H9 (cell line): Measurements from ENCODE around the gene TSNAX. TPM values are rescaled to one million over a fixed set of nuclear protein-coding genes. Genes with fewer than 3 reads are reported as not detected.

ENCODE experiments used
- DNase-seq: peaks from one replicate; pipeline ENCODE4 v3.0.0-alpha.2; 2017
- H2AFZ ChIP-seq: one replicate; pipeline ENCODE4 v1.6.1; 2013; ENCODE audit warnings: mild to moderate bottlenecking, low read length, control low read depth, moderate library complexity
- H2AK5ac ChIP-seq: 2 replicates; pipeline ENCODE4 v1.6.1; 2013; ENCODE audit warnings: low read length, control low read depth, mixed read lengths; ENCODE audit not compliant: insufficient read length
- H2BK120ac ChIP-seq: one replicate; pipeline ENCODE4 v1.6.1; 2013; ENCODE audit warnings: low read depth, mild to moderate bottlenecking, low read length, control low read depth, inconsistent platforms; ENCODE audit not compliant: poor library complexity, severe bottlenecking
- H2BK12ac ChIP-seq: 2 replicates; pipeline ENCODE4 v1.6.1; 2013; ENCODE audit warnings: low read length, control low read depth, mixed read lengths, low read depth; ENCODE audit not compliant: insufficient read length
- H2BK15ac ChIP-seq: 2 replicates; pipeline ENCODE4 v1.6.1; 2013; ENCODE audit warnings: low read depth, low read length, control low read depth
- H2BK20ac ChIP-seq: one replicate; pipeline ENCODE4 v1.6.1; 2013; ENCODE audit warnings: low read depth, mild to moderate bottlenecking, low read length, control low read depth, inconsistent platforms; ENCODE audit not compliant: poor library complexity, severe bottlenecking
- H2BK5ac ChIP-seq: 2 replicates; pipeline ENCODE4 v1.6.1; 2013; ENCODE audit warnings: low read length, control low read depth, mixed read lengths; ENCODE audit not compliant: insufficient read length
- H3K14ac ChIP-seq: 2 replicates; pipeline ENCODE4 v1.6.1; 2013; ENCODE audit warnings: low read length, control low read depth; ENCODE audit not compliant: insufficient read depth
- H3K18ac ChIP-seq: 2 replicates; pipeline ENCODE4 v1.6.1; 2013; ENCODE audit warnings: low read depth, mild to moderate bottlenecking, mixed read lengths, low read length, control low read depth; ENCODE audit not compliant: insufficient read length
- H3K23ac ChIP-seq: 2 replicates; pipeline ENCODE4 v1.6.1; 2013; ENCODE audit warnings: low read length, control low read depth, mixed read lengths, low read depth; ENCODE audit not compliant: insufficient read length
- H3K23me2 ChIP-seq: 2 replicates; pipeline ENCODE4 v1.6.1; 2013; ENCODE audit warnings: low read depth, mild to moderate bottlenecking, mixed read lengths, low read length, control low read depth; ENCODE audit not compliant: insufficient read length, poor library complexity, severe bottlenecking
- H3K27ac ChIP-seq: 2 replicates; pipeline ENCODE4 v1.5.1; 2013; ENCODE audit warnings: low read length, control low read depth, mixed read lengths, low read depth; ENCODE audit not compliant: insufficient read length
- H3K27me3 ChIP-seq: 2 replicates; pipeline ENCODE4 v1.6.1; 2013; ENCODE audit warnings: low read length, control low read depth, inconsistent platforms; ENCODE audit not compliant: insufficient read depth
- H3K4ac ChIP-seq: 2 replicates; pipeline ENCODE4 v1.6.1; 2013; ENCODE audit warnings: low read depth, mild to moderate bottlenecking, control low read depth, inconsistent platforms, low read length, moderate library complexity
- H3K4me1 ChIP-seq: 2 replicates; pipeline ENCODE4 v1.6.1; 2013; ENCODE audit warnings: low read length, control low read depth, inconsistent platforms; ENCODE audit not compliant: insufficient read depth
- H3K4me2 ChIP-seq: 2 replicates; pipeline ENCODE4 v1.6.1; 2013; ENCODE audit warnings: low read length, control low read depth, mixed read lengths; ENCODE audit not compliant: insufficient read length, insufficient read depth
- H3K56ac ChIP-seq: 2 replicates; pipeline ENCODE4 v1.6.1; 2013; ENCODE audit warnings: low read depth, mild to moderate bottlenecking, mixed read lengths, low read length, control low read depth; ENCODE audit not compliant: insufficient read length
- H3K79me1 ChIP-seq: 2 replicates; pipeline ENCODE4 v1.6.1; 2013; ENCODE audit warnings: low read depth, mild to moderate bottlenecking, moderate library complexity, low read length, control low read depth, inconsistent platforms; ENCODE audit not compliant: insufficient read depth, poor library complexity, severe bottlenecking
- H3K79me2 ChIP-seq: 2 replicates; pipeline ENCODE4 v1.6.1; 2013; ENCODE audit warnings: low read length, control low read depth, inconsistent platforms; ENCODE audit not compliant: insufficient read depth
- H3K9ac ChIP-seq: 2 replicates; pipeline ENCODE4 v1.6.1; 2013; ENCODE audit warnings: low read length, control low read depth, mixed read lengths; ENCODE audit not compliant: insufficient read length; ENCODE audit errors: extremely low read depth
- H3K9me3 ChIP-seq: one replicate; pipeline ENCODE4 v1.6.1; 2013; ENCODE audit warnings: low read depth, low read length, inconsistent platforms; ENCODE audit not compliant: control insufficient read depth
- H3T11ph ChIP-seq: one replicate; pipeline ENCODE4 v1.6.1; 2013; ENCODE audit warnings: mild to moderate bottlenecking, low read length, control low read depth, inconsistent platforms
- H4K20me1 ChIP-seq: one replicate; pipeline ENCODE4 v1.6.1; 2013; ENCODE audit not compliant: control insufficient read depth, insufficient read length, insufficient read depth
- H4K5ac ChIP-seq: 2 replicates; pipeline ENCODE4 v1.6.1; 2013; ENCODE audit warnings: low read depth, mild to moderate bottlenecking, mixed read lengths, low read length, control low read depth; ENCODE audit not compliant: insufficient read length
- H4K8ac ChIP-seq: replicated peaks from 2 replicates; pipeline ENCODE4 v1.6.1; 2013; ENCODE audit warnings: low read length, control low read depth, mixed read lengths, low read depth; ENCODE audit not compliant: insufficient read length
- H4K91ac ChIP-seq: 2 replicates; pipeline ENCODE4 v1.6.1; 2013; ENCODE audit warnings: low read depth, mild to moderate bottlenecking, moderate library complexity, mixed read lengths, low read length, control low read depth; ENCODE audit not compliant: insufficient read length
- H3K27ac Mint-ChIP-seq, 3 experiments: 2 replicates in 2 of 3; 3 replicates in 1 of 3; pipeline ENCODE4 v1.8.0; 2020 to 2021; ENCODE audit warnings: mixed read lengths in 3 of 3, mild to moderate bottlenecking in 1 of 3, moderate library complexity in 1 of 3
- H3K27me3 Mint-ChIP-seq: 2 replicates; pipeline ENCODE4 v1.8.0; 2021; ENCODE audit warnings: low read depth, mild to moderate bottlenecking, moderate library complexity, mixed read lengths
- H3K36me3 Mint-ChIP-seq, 3 experiments: 2 replicates in 2 of 3; 3 replicates in 1 of 3; pipeline ENCODE4 v1.8.0; 2020 to 2021; ENCODE audit warnings: low read depth in 3 of 3, mixed read lengths in 3 of 3; ENCODE audit not compliant: insufficient read depth in 1 of 3
- H3K4me1 Mint-ChIP-seq, 2 experiments: 2 replicates each; pipeline ENCODE4 v1.8.0; 2020; ENCODE audit warnings: mixed read lengths in 2 of 2
- H3K4me3 Mint-ChIP-seq, 2 experiments: 2 replicates in 1 of 2; 3 replicates in 1 of 2; pipeline ENCODE4 v1.8.0; 2020 to 2021; ENCODE audit warnings: mild to moderate bottlenecking in 2 of 2, mixed read lengths in 2 of 2, moderate library complexity in 1 of 2
- H3K9me3 Mint-ChIP-seq, 2 experiments: 2 replicates in 1 of 2; 3 replicates in 1 of 2; pipeline ENCODE4 v1.8.0; 2020; ENCODE audit warnings: mild to moderate bottlenecking in 2 of 2, mixed read lengths in 2 of 2, moderate library complexity in 1 of 2
- CTCF ChIP-seq: fragments of 200-600 bp; sonication (generic); conservative IDR thresholded peaks from 3 replicates; pipeline ENCODE4 v1.8.0; 2021; ENCODE audit warnings: antibody characterized with exemption, mild to moderate bottlenecking
- WGBS: extraction: QIAGEN DNeasy Blood & Tissue Kit; methylation state at CpG from one replicate; pipeline ENCODE4 v1.1.7; 2013; ENCODE audit warnings: missing lambda C conversion rate, low lambda C conversion rate, mixed read lengths; ENCODE audit not compliant: insufficient read length; ENCODE audit errors: extremely low coverage; 5-methylcytosine and 5-hydroxymethylcytosine counted together
- total RNA-seq: library from RNA; stranded (reverse); gene quantifications from 2 replicates; pipeline ENCODE4 v1.2.1, GENCODE V29; 2021

TSNAX gene
- total RNA-seq, 1 experiment from 2014 or later, result 39.9 TPM

GRCh38 chr1:231544943-231545592 lies 16.6 kb downstream of the TSNAX start:
- Histone ChIP-seq H2BK20ac (no peak overlapping the region), H3K79me1 (no peaks in the 10 kb centered on the region), H3K9me3 (no peaks in the 10 kb centered on the region), H2BK12ac (no peak overlapping the region), H2AK5ac (no peak overlapping the region), H4K91ac (no peak overlapping the region), H3K9ac (no peak overlapping the region), H3T11ph (no peak overlapping the region), H4K8ac (no peak overlapping the region), H3K4ac (no peak overlapping the region), H2BK120ac (no peak overlapping the region), H4K20me1 (no peaks in the 10 kb centered on the region), H2BK5ac (no peak overlapping the region), H3K18ac (no peak overlapping the region), H3K56ac (no peak overlapping the region), H2BK15ac (no peak overlapping the region), H3K23me2 (no peaks in the 10 kb centered on the region), H3K4me1 (no peaks in the 10 kb centered on the region; the same call in 1 of the 2 replicates), H3K14ac (no peak overlapping the region), H3K27me3 (no peaks in the 10 kb centered on the region), H3K27ac (no peak overlapping the region), H2AFZ (no peak overlapping the region), H4K5ac (no peak overlapping the region), H3K4me2 (no peak overlapping the region), H3K79me2 (no peaks in the 10 kb centered on the region), H3K23ac (no peak overlapping the region)
- H3K4me3 Mint-ChIP-seq, result no peak overlapping the region
- H3K27ac Mint-ChIP-seq, result no peak overlapping the region
- no peaks in the 10 kb centered on the region; a peak in 1 of 5 replicates for H3K9me3 Mint-ChIP-seq
- no peak for TF ChIP-seq CTCF
- no peaks in the 10 kb centered on the region for H3K27me3 Mint-ChIP-seq
- DNase-seq, result no peak
- H3K36me3 Mint-ChIP-seq, result peaks cover 19 to 41% (median 28%) of the 10 kb centered on the region in 3 experiments
- no CpG with 5 or more reads among the region's 4 CpGs for WGBS
- H3K4me1 Mint-ChIP-seq, result peaks cover 4 to 6% of the 10 kb centered on the region in 2 experiments
